OCI-LY3 (cell line): ENCODE results near the gene BEGAIN.

Experiments
- H2AFZ ChIP-seq: fragments of 200-600, 300-600 bp; shearing (Covaris generic); 2 replicates; pipeline ENCODE4 v1.6.0; 2014; ENCODE audit warnings: antibody characterized with exemption, low read depth, low read length
- H3K27ac ChIP-seq: fragments of 200-600, 300-600 bp; sonication (generic); 2 replicates; pipeline ENCODE4 v1.5.1; 2014; ENCODE audit warnings: mild to moderate bottlenecking, low read length, moderate library complexity, mixed read lengths
- H3K27me3 ChIP-seq: fragments of 200-600, 300-600 bp; sonication (generic); 2 replicates; pipeline ENCODE4 v1.6.1; 2014; ENCODE audit warnings: low read depth, low read length, mixed read lengths
- H3K36me3 ChIP-seq: fragments of 200-600, 300-600 bp; sonication (generic); replicated peaks from 2 replicates; pipeline ENCODE3; 2014; ENCODE audit warnings: low read depth, low read length, mixed read lengths
- H3K4me1 ChIP-seq: fragments of 300-600, 200-600 bp; sonication (generic); 2 replicates; pipeline ENCODE4 v1.6.1; 2014; ENCODE audit warnings: low read length, mixed read lengths
- H3K4me2 ChIP-seq: fragments of 200-600, 300-600 bp; sonication (generic); 2 replicates; pipeline ENCODE4 v1.6.1; 2014; ENCODE audit warnings: low read length, mixed read lengths
- H3K4me3 ChIP-seq: fragments of 300-600, 200-600 bp; sonication (generic); 2 replicates; pipeline ENCODE4 v1.5.1; 2014; ENCODE audit warnings: antibody characterized with exemption, mild to moderate bottlenecking, low read length, moderate library complexity
- H3K79me2 ChIP-seq: fragments of 300-600, 200-600 bp; shearing (Covaris generic); 2 replicates; pipeline ENCODE4 v1.6.1; 2014; ENCODE audit warnings: mild to moderate bottlenecking, low read length, mixed read lengths
- H3K9ac ChIP-seq: fragments of 300-600, 200-600 bp; shearing (Covaris generic); 2 replicates; pipeline ENCODE4 v1.6.0; 2014; ENCODE audit warnings: mild to moderate bottlenecking, low read length, moderate library complexity
- H3K9me3 ChIP-seq: fragments of 200-600, 300-600 bp; shearing (Covaris generic); 2 replicates; pipeline ENCODE4 v1.6.1; 2014; ENCODE audit warnings: low read length, mixed read lengths; ENCODE audit not compliant: insufficient read depth
- H4K20me1 ChIP-seq: fragments of 200-600, 300-600 bp; sonication (generic); 2 replicates; pipeline ENCODE4 v1.6.1; 2016; ENCODE audit warnings: low read length, mixed read lengths; ENCODE audit not compliant: insufficient read depth
- CTCF ChIP-seq: fragments of 200-600, 300-600 bp; sonication (generic); IDR thresholded peaks from 2 replicates; pipeline ENCODE4 v1.5.1; 2014; ENCODE audit warnings: antibody characterized with exemption, low read length, low read depth
- EZH2phosphoT487 ChIP-seq: fragments of 200-600 bp; shearing (Covaris generic); IDR thresholded peaks from 2 replicates; pipeline ENCODE4 v1.6.1; 2018; ENCODE audit warnings: antibody characterized with exemption, mixed run types, low read depth

The BEGAIN gene

GRCh38 chr14:100615736-100616695, 28.8 kb upstream of the BEGAIN start:
- Histone ChIP-seq H3K9ac (no peak overlapping the region), H3K27ac (no peak overlapping the region), H3K36me3 (no peaks in the 10 kb centered on the region), H3K79me2 (no peaks in the 10 kb centered on the region), H3K4me1 (peaks cover 24% of the 10 kb centered on the region), H4K20me1 (no peaks in the 10 kb centered on the region), H3K4me3 (no peak overlapping the region), H3K4me2 (no peak overlapping the region), H3K27me3 (0 out of 2 replicates have a peak, but pooled peaks cover 7% of the 10 kb centered on the region), H3K9me3 (no peaks in the 10 kb centered on the region), H2AFZ (no peak overlapping the region)
- TF ChIP-seq EZH2phosphoT487: no peak
- no peak for TF ChIP-seq CTCF

GRCh38 chr14:100614803-100615202, 27.6 kb upstream of the BEGAIN start:
- Histone ChIP-seq H3K4me3 (no peak overlapping the region), H3K27ac (no peak overlapping the region), H3K4me2 (no peak overlapping the region), H3K9ac (no peak overlapping the region), H3K27me3 (0 out of 2 replicates have a peak, but pooled peaks cover 7% of the 10 kb centered on the region), H3K79me2 (no peaks in the 10 kb centered on the region), H3K4me1 (peaks cover 25% of the 10 kb centered on the region), H3K9me3 (no peaks in the 10 kb centered on the region), H2AFZ (no peak overlapping the region), H3K36me3 (no peaks in the 10 kb centered on the region), H4K20me1 (no peaks in the 10 kb centered on the region)
- TF ChIP-seq EZH2phosphoT487 (no peak), CTCF (no peak)

- Histone ChIP-seq H2AFZ (no peak overlapping the region), H3K27ac (no peak overlapping the region), H3K27me3 (0 out of 2 replicates have a peak, but pooled peaks cover 7% of the 10 kb centered on the region), H3K36me3 (no peaks in the 10 kb centered on the region), H3K4me2 (no peak overlapping the region), H3K4me3 (no peak overlapping the region), H3K9ac (no peak overlapping the region), H3K4me1 (peaks cover 14% of the 10 kb centered on the region), H3K9me3 (no peaks in the 10 kb centered on the region), H3K79me2 (no peaks in the 10 kb centered on the region), H4K20me1 (no peaks in the 10 kb centered on the region)
- TF ChIP-seq EZH2phosphoT487 (no peak), CTCF (no peak)
Measured at GRCh38 chr14:100612986-100613385, 25.8 kb upstream of the BEGAIN start.

- no peaks in the 10 kb centered on the region for H3K36me3 ChIP-seq
- no peak overlapping the region for H3K4me3 ChIP-seq
- TF ChIP-seq CTCF: no peak
- no peak for TF ChIP-seq EZH2phosphoT487
- H3K4me2 ChIP-seq: no peak overlapping the region
- H3K9me3 ChIP-seq: no peaks in the 10 kb centered on the region
- no peaks in the 10 kb centered on the region for H4K20me1 ChIP-seq
- H2AFZ ChIP-seq: no peak overlapping the region
- H3K27ac ChIP-seq: no peak overlapping the region
- H3K9ac ChIP-seq: no peak overlapping the region
- H3K79me2 ChIP-seq: no peaks in the 10 kb centered on the region
- H3K27me3 ChIP-seq: 0 out of 2 replicates have a peak, but pooled peaks cover 5% of the 10 kb centered on the region
- peaks cover 3% of the 10 kb centered on the region; the same call in 1 of the 2 replicates for H3K4me1 ChIP-seq
Measured at GRCh38 chr14:100611811-100612480, 24.7 kb upstream of the BEGAIN start.
